GM23248 (cell line): ENCODE measurements around the gene CTNNA2. TPM values are rescaled to one million over a fixed set of nuclear protein-coding genes. Genes with fewer than 3 reads are reported as not detected.

ENCODE experiments used
- DNase-seq: peaks from one replicate; pipeline ENCODE4 v3.0.0-alpha.2; 2015
- H2AFZ ChIP-seq: fragments of 200-600 bp; sonication (generic); 2 replicates; pipeline ENCODE4 v1.6.1; 2016; ENCODE audit warnings: antibody characterized with exemption
- H3F3A ChIP-seq: fragments of 200-600 bp; sonication (generic); 2 replicates; pipeline ENCODE4 v1.6.1; 2016; ENCODE audit warnings: mild to moderate bottlenecking, antibody characterized with exemption, mixed run types; ENCODE audit not compliant: insufficient read depth
- H3K27ac ChIP-seq: fragments of 200-600 bp; sonication (generic); 2 replicates; pipeline ENCODE4 v1.5.1; 2016; ENCODE audit warnings: mild to moderate bottlenecking
- H3K27me3 ChIP-seq: fragments of 200-600 bp; sonication (generic); replicated peaks from 2 replicates; pipeline ENCODE4 v1.6.1; 2016; ENCODE audit warnings: mild to moderate bottlenecking; ENCODE audit not compliant: insufficient read depth
- H3K36me3 ChIP-seq: fragments of 200-600 bp; sonication (generic); 2 replicates; pipeline ENCODE4 v1.6.1; 2016; ENCODE audit warnings: low read depth, mild to moderate bottlenecking
- H3K4me1 ChIP-seq: fragments of 200-600 bp; sonication (generic); 2 replicates; pipeline ENCODE4 v1.6.1; 2016; ENCODE audit warnings: mild to moderate bottlenecking; ENCODE audit not compliant: insufficient read depth
- H3K4me2 ChIP-seq: fragments of 200-600 bp; sonication (generic); one replicate; pipeline ENCODE4 v1.6.1; 2016; ENCODE audit warnings: mild to moderate bottlenecking; ENCODE audit not compliant: unreplicated experiment
- H3K4me3 ChIP-seq: fragments of 200-600 bp; sonication (generic); 2 replicates; pipeline ENCODE4 v1.5.1; 2016; ENCODE audit warnings: mild to moderate bottlenecking
- H3K79me2 ChIP-seq: fragments of 200-600 bp; sonication (generic); 2 replicates; pipeline ENCODE4 v1.6.1; 2016; ENCODE audit warnings: mild to moderate bottlenecking; ENCODE audit not compliant: insufficient read depth
- H3K9ac ChIP-seq: fragments of 200-600 bp; sonication (generic); 2 replicates; pipeline ENCODE4 v1.6.1; 2016; ENCODE audit warnings: mild to moderate bottlenecking
- H3K9me2 ChIP-seq: fragments of 200-600 bp; sonication (generic); 2 replicates; pipeline ENCODE4 v1.6.1; 2016; ENCODE audit warnings: mixed run types, mild to moderate bottlenecking, moderate library complexity; ENCODE audit not compliant: insufficient read depth
- H3K9me3 ChIP-seq: fragments of 200-600 bp; sonication (generic); one replicate; pipeline ENCODE4 v1.6.1; 2017; ENCODE audit warnings: low read depth
- H4K20me1 ChIP-seq: fragments of 200-600 bp; sonication (generic); 2 replicates; pipeline ENCODE4 v1.6.0; 2016; ENCODE audit not compliant: insufficient read depth
- EZH2 ChIP-seq: fragments of 200-600 bp; sonication (generic); IDR thresholded peaks from 2 replicates; pipeline ENCODE4 v1.6.1; 2018; ENCODE audit warnings: antibody characterized with exemption, mild to moderate bottlenecking; ENCODE audit not compliant: insufficient read depth, poor library complexity, severe bottlenecking
- EZH2phosphoT487 ChIP-seq: fragments of 200-600 bp; sonication (generic); IDR thresholded peaks from 2 replicates; pipeline ENCODE4 v1.6.1; 2018; ENCODE audit warnings: antibody characterized with exemption, moderate library complexity, mild to moderate bottlenecking, low read depth; ENCODE audit not compliant: insufficient read depth
- WGBS, 2 experiments: methylation state at CpG; one replicate each; pipeline ENCODE4 v1.1.6; 2015 to 2017; ENCODE audit warnings: low lambda C conversion rate in 2 of 2, low coverage in 1 of 2; ENCODE audit errors: missing lambda C conversion rate in 2 of 2; 5-methylcytosine and 5-hydroxymethylcytosine counted together
- in situ Hi-C: fragments of 300-500 bp; cut with MboI; formaldehyde crosslinking; loops from 2 replicates; pipeline ENCODE4 v1.15.0; 2020
- polyA plus RNA-seq: library from polyadenylated mRNA; unstranded; fragments of >200 nt; fragmentation: Nextera tagmentation; extraction: Ambion mirVana; gene quantifications from 2 replicates; pipeline ENCODE4 v1.2.1, GENCODE V29; 2016
- total RNA-seq: library from RNA; depleted of rRNA; stranded (reverse); fragments of >200 nt; shearing (Covaris generic); gene quantifications from 2 replicates; pipeline ENCODE4 v1.2.3, GENCODE V29; 2014

CTNNA2 gene
- total and polyA plus RNA-seq, 2 experiments from 2014 or later: not detected

GRCh38 chr2:80568011-80568410 lies 1055.2 kb downstream of the CTNNA2 start:
- Histone ChIP-seq H3K9ac (no peak overlapping the region), H3K4me1 (no peaks in the 10 kb centered on the region), H4K20me1 (no peaks in the 10 kb centered on the region), H3K79me2 (no peaks in the 10 kb centered on the region), H3K27ac (no peak overlapping the region), H3K4me3 (no peak overlapping the region), H3K27me3 (no peaks in the 10 kb centered on the region), H2AFZ (no peak overlapping the region), H3F3A (no peaks in the 10 kb centered on the region), H3K36me3 (no peaks in the 10 kb centered on the region), H3K9me2 (no peaks in the 10 kb centered on the region), H3K4me2 (no peak overlapping the region), H3K9me3 (no peaks in the 10 kb centered on the region)
- TF ChIP-seq EZH2 (no peak), EZH2phosphoT487 (no peak)
- DNase-seq: no peak
- 21 to 36% methylated on average over 3 of the region's 3 CpGs for WGBS, 2 experiments
- in situ Hi-C loops: no loop called here

DNA sequence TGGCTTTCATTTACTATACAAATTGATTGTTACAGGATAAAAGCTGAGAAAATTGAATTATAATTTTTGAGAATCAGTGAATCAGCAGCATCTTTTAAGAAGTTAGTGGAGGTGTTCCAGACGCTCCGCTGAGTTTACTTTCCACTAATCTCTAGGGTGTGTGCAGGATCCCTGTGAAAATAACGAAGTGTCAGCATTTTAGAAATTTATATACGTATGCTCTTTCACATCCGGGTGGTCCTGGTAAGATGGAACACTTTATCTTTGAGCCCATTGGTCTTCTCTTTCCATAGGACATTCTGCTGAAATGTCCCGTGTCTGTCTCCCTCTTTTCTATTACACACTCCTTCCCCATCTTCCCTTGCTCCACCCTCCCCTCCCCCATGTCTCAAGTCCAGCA lies 1060.3 kb downstream of the CTNNA2 start:
- Histone ChIP-seq H4K20me1 (no peaks in the 10 kb centered on the region), H3K36me3 (no peaks in the 10 kb centered on the region), H3K27ac (no peak overlapping the region), H3K79me2 (no peaks in the 10 kb centered on the region), H3K4me2 (no peak overlapping the region), H3F3A (no peaks in the 10 kb centered on the region), H3K9ac (no peak overlapping the region), H2AFZ (no peak overlapping the region), H3K4me1 (no peaks in the 10 kb centered on the region), H3K9me3 (no peaks in the 10 kb centered on the region), H3K27me3 (no peaks in the 10 kb centered on the region), H3K4me3 (no peak overlapping the region), H3K9me2 (no peaks in the 10 kb centered on the region)
- no peak for TF ChIP-seq EZH2phosphoT487
- no peak for TF ChIP-seq EZH2
- in situ Hi-C loops: no loop called here
- 22 to 23% methylated on average over 6 of the region's 6 CpGs for WGBS, 2 experiments
- no peak for DNase-seq

DNA sequence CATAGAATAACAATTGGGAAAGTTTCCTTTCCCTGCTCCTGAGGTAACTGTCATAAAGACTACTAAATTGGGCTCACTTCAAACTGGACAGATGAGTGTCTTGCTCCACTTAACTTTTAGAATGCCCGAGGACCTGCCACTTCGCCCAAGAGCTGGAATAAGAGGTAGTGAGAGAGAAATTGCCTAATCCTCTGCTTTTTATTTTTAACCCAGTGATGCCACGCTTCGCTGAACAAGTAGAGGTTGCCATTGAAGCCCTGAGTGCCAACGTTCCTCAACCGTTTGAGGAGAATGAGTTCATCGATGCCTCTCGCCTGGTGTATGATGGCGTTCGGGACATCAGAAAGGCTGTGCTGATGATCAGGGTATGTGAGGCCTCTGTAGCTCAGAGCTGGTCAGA lies 1061.1 kb downstream of the CTNNA2 start:
- no peak overlapping the region for H3K9ac ChIP-seq
- H3K27me3 ChIP-seq: no peaks in the 10 kb centered on the region
- no peak for DNase-seq
- WGBS, 2 experiments: 38 to 39% methylated on average over 10 of the region's 10 CpGs
- H2AFZ ChIP-seq: no peak overlapping the region
- H3K4me3 ChIP-seq: no peak overlapping the region
- no peaks in the 10 kb centered on the region for H3K79me2 ChIP-seq
- H3K4me1 ChIP-seq: no peaks in the 10 kb centered on the region
- in situ Hi-C loops: no loop called here
- no peaks in the 10 kb centered on the region for H4K20me1 ChIP-seq
- H3F3A ChIP-seq: no peaks in the 10 kb centered on the region
- no peaks in the 10 kb centered on the region for H3K36me3 ChIP-seq
- H3K4me2 ChIP-seq: no peak overlapping the region
- no peak overlapping the region for H3K27ac ChIP-seq
- H3K9me2 ChIP-seq: no peaks in the 10 kb centered on the region
- TF ChIP-seq EZH2: no peak
- H3K9me3 ChIP-seq: no peaks in the 10 kb centered on the region

GRCh38 chr2:80579756-80580155 lies 1066.9 kb downstream of the CTNNA2 start:
- H3K9ac ChIP-seq: no peak overlapping the region
- H3K4me3 ChIP-seq: no peak overlapping the region
- no peak for TF ChIP-seq EZH2
- no peak for TF ChIP-seq EZH2phosphoT487
- H3K9me3 ChIP-seq: no peaks in the 10 kb centered on the region
- no peak overlapping the region for H3K4me2 ChIP-seq
- no peaks in the 10 kb centered on the region for H3F3A ChIP-seq
- in situ Hi-C loops: no loop called here
- DNase-seq: no peak
- H3K27me3 ChIP-seq: no peaks in the 10 kb centered on the region
- WGBS, 2 experiments: 19 to 20% methylated on average over 5 of the region's 5 CpGs
- no peaks in the 10 kb centered on the region for H3K9me2 ChIP-seq
- no peaks in the 10 kb centered on the region for H4K20me1 ChIP-seq
- H3K27ac ChIP-seq: no peak overlapping the region
- no peak overlapping the region for H2AFZ ChIP-seq
- no peaks in the 10 kb centered on the region for H3K36me3 ChIP-seq
- no peaks in the 10 kb centered on the region for H3K79me2 ChIP-seq
- H3K4me1 ChIP-seq: no peaks in the 10 kb centered on the region

DNA sequence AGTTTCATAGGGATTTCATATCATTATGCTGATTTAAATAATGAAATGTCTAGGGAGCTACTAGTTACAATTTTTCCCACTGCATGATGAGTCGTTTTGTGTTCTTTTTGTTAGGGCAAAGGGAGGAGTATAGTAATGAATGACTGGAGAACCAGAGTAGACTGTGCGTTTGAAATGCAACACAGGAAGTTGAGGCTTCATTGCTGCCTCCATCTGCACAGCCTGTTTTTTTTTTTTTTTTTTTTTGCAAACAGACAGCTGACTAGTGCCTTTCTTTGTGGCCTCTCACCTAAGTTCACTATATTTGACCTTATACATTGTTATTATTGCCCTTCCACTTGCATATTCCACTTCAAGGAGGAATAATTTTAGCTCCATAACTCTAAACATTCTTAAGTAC lies 1078.4 kb downstream of the CTNNA2 start:
- no peak for TF ChIP-seq EZH2
- TF ChIP-seq EZH2phosphoT487: no peak
- Histone ChIP-seq H4K20me1 (no peaks in the 10 kb centered on the region), H2AFZ (no peak overlapping the region), H3K27ac (no peak overlapping the region), H3K4me2 (no peak overlapping the region), H3K9me3 (no peaks in the 10 kb centered on the region), H3K27me3 (no peaks in the 10 kb centered on the region), H3F3A (no peaks in the 10 kb centered on the region), H3K9me2 (no peaks in the 10 kb centered on the region), H3K4me3 (no peak overlapping the region), H3K9ac (no peak overlapping the region), H3K36me3 (no peaks in the 10 kb centered on the region), H3K79me2 (no peaks in the 10 kb centered on the region), H3K4me1 (no peaks in the 10 kb centered on the region)
- in situ Hi-C loops: no loop called here
- WGBS, 2 experiments: 8 to 9% methylated on average over 2 of the region's 2 CpGs
- no peak for DNase-seq
